GM18861 (cell line): ENCODE data around the gene POLG.
"Not testable (repeated sequence)": the region's sequence is repeated elsewhere in the genome, so short reads cannot be mapped to it uniquely, and the experiment has no call there.

ENCODE experiments used
- ATAC-seq: cut with Tn5 transposase; IDR thresholded peaks from one replicate; pipeline ENCODE4 v1.9.1; 2021; ENCODE audit not compliant: unreplicated experiment

The POLG gene

DNA sequence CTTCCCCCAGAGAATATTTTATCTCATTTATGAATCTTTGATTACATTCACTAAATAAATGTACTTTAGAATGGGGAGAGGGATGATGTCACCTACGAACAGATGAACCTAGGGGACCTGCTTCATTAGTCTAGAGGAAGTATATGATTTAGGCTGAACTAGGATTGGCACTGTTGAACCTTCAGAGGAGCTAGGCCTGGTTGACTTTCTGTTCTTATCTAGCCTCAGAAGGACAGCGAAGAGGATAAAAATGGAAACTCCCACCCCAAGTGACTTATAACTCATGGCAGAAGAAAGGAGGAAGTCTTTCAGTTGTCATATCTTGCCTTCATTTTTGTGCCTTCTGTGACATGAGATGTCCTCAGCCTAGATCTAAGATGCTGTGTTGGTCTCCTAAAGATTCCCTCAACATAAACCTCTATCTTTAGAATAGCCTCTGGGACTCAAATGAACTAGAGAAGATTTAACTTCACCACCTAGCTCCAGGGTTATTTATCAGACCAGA is 42.6 kb downstream of the POLG start:
- ATAC-seq = no peak

DNA sequence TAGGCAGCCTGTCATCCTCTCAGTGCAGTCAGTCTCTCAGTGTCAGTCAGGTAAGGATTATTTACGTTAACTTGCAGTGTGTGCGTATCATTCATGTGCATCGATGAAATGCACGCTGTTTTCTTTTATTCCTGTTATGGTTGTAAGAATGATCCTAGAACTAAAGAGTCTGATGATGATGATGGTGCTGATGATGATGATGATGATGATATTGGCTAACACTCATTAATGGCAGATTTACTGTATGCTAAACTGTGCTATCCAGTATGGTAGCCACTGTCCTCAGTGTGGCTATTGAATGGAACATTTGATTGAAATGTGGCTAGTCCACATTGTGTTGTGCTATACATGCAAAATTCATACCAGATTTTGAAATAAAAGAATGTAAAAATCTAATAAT is 51.4 kb downstream of the POLG start:
- no peak for ATAC-seq

DNA sequence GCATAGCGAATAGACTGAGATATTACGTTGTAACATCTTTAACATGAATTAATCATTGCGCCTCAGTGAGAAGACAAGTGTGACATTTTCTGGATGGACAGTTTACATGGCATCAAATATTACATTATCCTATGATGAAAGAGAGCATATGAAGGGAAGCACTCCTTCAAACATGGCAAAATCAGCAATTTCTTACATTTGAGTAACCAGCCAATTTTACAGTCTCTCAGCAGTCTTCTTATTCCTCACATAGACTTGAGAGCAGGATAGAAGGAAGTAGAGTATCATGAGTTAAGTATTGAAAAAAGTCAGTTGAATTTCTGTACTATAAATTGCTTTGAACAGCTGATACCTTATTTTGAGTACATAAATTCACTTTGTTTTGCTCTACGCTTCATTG is 52.0 kb downstream of the POLG start:
- no peak for ATAC-seq

DNA sequence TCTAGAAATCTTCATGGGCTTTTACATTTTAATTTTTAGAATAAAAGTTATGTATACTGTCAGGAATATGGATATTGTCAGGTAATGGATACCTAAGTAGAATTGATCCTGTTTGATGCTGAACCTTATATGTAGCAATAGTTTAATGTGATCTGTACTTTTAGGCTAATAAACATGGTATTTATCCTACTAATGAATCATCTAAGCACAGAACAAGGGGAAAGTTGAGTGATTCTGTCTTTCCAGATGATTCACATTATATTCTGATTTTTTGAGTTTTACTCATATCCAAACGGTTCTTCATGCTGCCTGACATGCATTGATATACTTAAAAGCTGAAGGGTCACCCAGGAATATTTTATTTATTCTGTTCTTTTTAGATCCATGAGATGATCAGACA is 56.3 kb downstream of the POLG start:
- no peak for ATAC-seq

DNA sequence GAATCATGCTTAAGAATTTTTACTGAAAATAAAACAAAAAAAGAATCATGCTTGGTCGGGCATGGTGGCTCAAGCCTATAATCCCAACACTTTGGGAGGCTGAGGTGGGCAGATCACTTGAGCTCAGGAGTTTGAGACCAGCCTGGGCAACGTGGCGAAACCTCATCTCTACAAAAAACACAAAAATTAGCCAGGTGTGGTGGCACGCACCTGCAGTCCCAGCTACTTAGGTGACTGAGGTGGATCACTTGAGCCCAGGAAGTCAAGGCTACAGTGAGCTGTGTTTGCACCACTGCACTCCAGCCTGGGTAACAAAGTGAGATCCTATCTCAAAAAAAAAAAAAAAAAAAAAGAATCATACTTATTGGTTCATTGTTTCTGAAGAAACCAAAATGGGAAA is 57.3 kb downstream of the POLG start:
- not testable (repeated sequence) for ATAC-seq
